Putamen (tissue), 1 donor: Measurements from ENCODE around the gene MS4A6A.
"Not testable (repeated sequence)": the region's sequence is repeated elsewhere in the genome, so short reads cannot be mapped to it uniquely, and the experiment has no call there.

ENCODE experiments used
- DNase-seq: peaks from one replicate; pipeline ENCODE4 v3.0.0-alpha.2; 2016; ENCODE audit warnings: low spot score

MS4A6A gene, protein sequence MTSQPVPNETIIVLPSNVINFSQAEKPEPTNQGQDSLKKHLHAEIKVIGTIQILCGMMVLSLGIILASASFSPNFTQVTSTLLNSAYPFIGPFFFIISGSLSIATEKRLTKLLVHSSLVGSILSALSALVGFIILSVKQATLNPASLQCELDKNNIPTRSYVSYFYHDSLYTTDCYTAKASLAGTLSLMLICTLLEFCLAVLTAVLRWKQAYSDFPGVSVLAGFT

GRCh38 chr11:60182541-60183330, at the start of gene MS4A6A:
MS4A6A (minus strand) TSS chr11:60183083; CDS start chr11:60181727, 1,356 bp downstream.
- DNase-seq = no peak

DNA sequence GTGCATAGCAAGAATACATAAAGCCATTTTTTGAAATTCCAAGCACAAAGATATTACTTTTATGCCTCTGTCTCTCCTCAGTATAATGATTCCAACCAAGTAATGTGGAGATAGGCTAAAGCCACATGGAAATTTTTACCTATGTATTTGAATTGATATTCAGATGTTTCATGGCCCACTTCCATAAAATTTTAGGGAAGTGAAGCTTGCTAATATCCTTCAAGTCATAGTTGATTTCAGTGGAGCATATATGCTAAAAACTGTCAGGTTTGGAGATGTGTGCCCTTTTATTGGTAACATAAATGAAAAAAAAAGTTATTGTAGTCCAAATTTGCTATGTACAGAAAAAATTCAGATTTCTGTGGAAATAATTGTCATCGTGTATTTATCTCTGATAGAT, 47.8 kb upstream of the MS4A6A start:
- DNase-seq = no peak

DNA sequence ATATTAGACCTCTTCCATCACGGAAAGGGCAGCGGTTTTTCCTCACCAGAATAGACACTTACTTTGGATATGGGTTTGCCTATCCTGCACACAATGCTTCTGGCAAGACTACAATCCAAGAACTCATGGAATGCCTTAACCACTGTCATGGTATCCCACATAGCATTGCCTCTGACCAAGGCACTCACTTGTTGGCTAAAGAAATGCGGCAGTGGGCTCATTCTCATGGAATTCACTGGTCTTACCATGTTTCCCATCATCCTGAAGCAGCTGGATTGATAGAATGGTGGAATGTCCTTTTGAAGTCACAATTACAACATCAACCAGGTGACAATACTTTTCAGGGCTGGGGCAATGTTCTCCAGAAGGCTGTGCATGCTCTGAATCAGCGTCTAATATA, 39.3 kb upstream of the MS4A6A start:
- no peak for DNase-seq

- no peak for DNase-seq
Measured at GRCh38 chr11:60221692-60222091, 38.8 kb upstream of the MS4A6A start.

DNA sequence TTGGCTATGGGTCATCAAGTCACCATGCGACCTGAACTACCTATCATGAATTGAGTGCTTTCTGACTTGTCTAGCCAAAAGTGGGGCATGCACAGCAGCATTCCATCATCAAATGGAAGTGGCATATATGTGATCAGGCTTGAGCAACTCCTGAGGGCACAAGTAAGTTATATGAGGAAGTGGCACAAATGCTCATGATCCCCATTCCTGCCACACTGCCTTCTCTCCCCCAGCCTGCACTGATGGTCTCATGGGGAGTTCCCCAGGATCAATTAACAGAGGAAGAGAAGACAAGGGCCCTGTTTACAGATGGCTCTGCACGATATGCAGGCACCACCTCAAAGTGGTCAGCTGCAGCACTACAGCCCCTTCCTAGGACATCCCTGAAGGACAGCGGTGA, 38.3 kb upstream of the MS4A6A start:
- DNase-seq = no peak

- DNase-seq = no peak
Measured at GRCh38 chr11:60214386-60214785, 31.5 kb upstream of the MS4A6A start.

DNA sequence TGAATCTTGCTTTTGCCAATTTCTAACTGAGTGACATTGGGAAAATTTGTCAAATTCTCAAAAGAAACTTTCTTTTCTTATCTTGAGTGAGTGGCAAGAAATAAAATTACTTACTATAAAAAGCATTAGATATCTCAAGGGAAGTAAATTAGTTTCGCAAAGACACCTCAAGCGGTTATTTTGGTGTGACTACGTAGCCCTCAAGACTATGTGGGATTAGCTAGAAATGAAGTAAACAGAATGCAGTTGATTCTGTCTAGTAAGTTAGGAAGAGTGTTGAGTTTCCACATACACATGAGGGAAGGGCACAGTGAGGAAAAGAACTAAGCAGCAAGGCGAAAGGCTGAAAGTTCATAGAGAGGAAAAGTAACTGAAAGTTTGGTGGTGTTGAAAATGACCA, 28.3 kb upstream of the MS4A6A start:
- DNase-seq = no peak

DNA sequence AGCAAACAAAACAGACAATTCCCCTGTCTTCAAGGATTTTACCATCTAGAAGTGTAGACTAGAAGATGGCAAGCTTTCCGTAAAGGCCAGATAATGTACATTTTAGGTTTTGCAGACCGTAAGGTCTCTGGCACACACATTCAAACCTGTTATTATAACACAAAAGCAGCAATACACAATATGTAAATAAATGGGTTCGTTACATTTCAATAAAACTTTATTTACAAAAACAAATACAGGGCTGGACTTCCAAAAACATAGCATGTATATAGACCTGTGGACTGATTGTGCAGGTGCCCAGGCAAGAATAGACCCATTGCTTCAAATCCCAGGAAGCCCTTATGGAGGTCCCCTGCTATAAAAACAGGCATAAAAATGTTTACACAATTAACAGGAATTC, 27.1 kb upstream of the MS4A6A start:
- DNase-seq = no peak

DNA sequence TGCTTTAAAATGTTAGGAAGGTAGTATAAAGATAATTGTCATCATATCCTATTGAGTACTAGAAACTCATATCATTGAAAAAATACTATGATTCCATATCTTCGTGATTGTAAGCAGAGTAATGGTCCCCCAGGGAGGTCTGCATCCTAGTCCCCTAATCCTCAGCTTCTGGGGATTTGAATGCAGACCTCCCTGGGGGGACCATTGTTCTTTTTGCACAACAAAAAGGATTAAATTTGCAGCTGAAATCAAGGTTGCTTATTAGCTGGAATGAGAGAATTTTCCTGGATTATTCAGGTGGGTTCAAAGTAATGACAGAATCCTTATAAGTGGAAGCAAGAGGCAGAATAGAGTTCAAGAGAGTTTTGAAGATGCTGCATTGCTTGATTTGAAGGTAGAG, 26.1 kb upstream of the MS4A6A start:
- no peak for DNase-seq

DNA sequence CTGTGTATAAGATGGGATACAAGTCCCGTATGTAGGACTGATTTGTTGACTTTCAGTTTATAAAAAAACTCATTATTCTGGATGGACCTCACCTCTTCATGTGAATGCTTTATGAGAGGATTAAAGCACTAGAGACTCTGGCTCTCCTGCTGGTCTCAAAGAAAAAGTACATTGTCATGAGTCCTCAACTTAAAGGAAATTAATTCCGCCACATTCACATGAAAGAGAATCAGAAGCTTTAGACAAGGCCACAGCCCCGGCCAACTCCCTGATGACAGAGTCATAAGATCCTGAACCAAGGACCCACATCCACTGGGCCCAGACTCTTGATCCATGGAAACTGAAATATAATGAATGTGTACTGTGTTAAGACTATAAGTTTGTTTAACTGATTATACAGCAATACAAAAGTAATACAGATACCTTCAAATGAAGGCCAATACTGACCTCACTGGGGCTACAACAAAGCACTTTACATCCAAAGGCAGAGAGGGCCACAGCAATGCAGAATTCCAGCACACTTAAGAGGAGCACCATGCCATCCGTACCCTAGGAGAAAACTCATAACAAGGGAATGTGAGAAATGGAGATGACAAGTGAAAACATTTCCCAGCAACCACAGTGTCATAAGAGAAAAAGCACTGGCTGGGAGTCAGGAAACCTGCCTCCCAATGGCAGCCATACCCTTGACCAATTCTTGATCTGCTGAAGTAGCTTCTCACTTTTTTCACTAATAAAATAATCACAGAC, 25.4 kb upstream of the MS4A6A start:
- no peak for DNase-seq

DNA sequence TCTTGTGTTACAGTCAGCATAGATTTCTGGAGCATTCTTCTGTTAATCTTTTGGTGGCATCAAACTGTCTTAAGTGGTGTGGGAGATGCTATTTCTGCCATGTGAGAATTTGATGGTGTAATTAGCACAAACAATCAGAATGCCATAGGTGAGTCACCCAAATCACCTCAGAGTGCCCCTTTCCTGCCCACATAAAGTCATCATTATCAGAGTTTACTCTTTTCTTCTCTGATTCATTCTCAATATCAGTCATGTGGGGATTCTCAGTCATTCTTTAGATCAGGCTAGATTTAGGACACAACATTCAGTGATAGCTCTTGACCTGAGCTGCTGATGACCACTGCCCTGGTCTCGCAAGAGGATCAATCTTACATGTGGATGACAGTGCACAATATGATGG, 23.7 kb upstream of the MS4A6A start:
- DNase-seq = no peak

- no peak for DNase-seq
Measured at GRCh38 chr11:60204922-60205321, 22.0 kb upstream of the MS4A6A start.

GRCh38 chr11:60201334-60201733, 18.5 kb upstream of the MS4A6A start:
- not testable (repeated sequence) for DNase-seq

- DNase-seq = no peak
Measured at GRCh38 chr11:60197442-60197841, 14.6 kb upstream of the MS4A6A start.

GRCh38 chr11:60195923-60196368, 13.1 kb upstream of the MS4A6A start:
- DNase-seq = no peak

DNA sequence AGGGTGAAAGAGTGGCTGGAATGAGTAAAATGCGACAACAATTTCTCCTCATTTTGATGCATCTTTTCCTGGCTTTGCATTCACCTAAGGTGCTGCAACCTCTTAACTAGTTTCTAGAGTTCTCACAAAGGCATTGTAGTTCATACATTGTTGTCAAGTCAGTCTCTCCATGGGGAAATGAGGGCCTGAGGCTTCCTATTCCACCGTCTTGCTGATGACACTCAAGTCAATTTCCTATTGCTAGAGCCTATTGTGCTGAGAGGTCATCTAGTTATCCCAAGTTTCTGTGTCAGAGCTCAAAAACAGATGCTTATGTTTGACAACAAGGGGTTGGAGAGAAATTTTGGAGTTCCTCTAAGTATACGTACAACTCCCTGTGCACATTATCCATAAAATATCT, 11.6 kb upstream of the MS4A6A start:
- no peak for DNase-seq

- DNase-seq = no peak
Measured at GRCh38 chr11:60193687-60194433, 11.0 kb upstream of the MS4A6A start.

DNA sequence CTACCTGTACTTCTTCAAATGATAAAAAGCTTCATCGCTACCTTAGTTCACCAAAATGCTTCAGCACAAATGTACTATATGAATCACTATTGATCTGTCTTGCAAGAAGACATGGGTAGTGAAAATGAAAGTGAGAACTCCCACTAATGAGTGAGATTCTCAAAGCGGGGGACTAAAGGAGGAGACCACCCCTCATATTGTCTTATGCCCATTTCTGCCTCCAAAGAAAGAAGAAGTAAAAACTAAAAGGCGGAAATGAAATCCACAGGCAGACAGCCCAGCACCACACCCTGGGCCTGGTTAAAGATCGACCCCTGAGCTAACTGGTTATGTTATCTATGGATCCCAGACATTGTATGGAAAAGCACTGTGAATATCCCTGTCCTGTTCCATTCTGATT, 9.7 kb upstream of the MS4A6A start:
- DNase-seq = not testable (repeated sequence)

- DNase-seq = not testable (repeated sequence)
Measured at GRCh38 chr11:60188481-60188880, 5.6 kb upstream of the MS4A6A start.

DNA sequence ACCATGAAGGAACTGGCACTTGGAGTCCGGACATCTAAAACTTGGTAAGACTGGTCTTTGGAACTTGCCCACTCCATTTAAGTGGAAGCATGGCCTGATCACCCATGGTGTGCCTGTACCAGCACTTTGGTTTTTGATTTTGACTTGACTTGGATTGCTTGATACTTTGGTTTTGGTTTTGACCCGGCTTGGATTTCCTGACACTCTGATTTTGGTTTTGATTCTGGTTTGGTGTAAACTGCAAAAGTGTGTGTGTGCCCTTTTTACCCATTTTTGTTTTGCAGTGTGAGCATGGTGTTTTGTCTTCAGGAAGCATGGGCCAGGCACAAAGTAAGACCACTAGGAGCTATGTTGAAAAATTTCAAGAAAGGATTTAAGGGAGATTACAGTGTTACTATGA, 3.2 kb upstream of the MS4A6A start:
- DNase-seq = not testable (repeated sequence)

DNA sequence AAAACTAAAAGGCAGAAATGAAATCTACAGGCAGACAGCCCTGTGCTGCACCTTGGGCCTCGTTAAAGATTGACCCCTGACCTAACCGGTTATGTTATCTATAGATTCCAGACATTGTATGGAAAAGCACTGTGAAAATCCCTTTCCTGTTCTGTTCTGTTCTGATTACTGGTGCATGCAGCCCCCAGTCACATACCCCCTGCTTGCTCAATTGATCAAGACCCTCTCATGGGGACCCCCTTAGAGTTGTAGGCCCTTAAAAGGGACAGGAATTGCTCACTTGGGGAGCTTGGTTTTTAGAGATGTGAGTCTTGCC, 2.6 kb upstream of the MS4A6A start:
- DNase-seq = not testable (repeated sequence)

GRCh38 chr11:60184824-60185511, 2.1 kb upstream of the MS4A6A start:
- peak; percentile 36 for DNase-seq
